GM19023 (cell line): Measurements from ENCODE around the gene ZSCAN10.
"Not testable (repeated sequence)": the region's sequence is repeated elsewhere in the genome, so short reads cannot be mapped to it uniquely, and the experiment has no call there.

Experiments
- ATAC-seq: cut with Tn5 transposase; IDR thresholded peaks from one replicate; pipeline ENCODE4 v1.9.1; 2021; ENCODE audit warnings: mild to moderate bottlenecking, moderate library complexity; ENCODE audit not compliant: unreplicated experiment

The ZSCAN10 gene

DNA sequence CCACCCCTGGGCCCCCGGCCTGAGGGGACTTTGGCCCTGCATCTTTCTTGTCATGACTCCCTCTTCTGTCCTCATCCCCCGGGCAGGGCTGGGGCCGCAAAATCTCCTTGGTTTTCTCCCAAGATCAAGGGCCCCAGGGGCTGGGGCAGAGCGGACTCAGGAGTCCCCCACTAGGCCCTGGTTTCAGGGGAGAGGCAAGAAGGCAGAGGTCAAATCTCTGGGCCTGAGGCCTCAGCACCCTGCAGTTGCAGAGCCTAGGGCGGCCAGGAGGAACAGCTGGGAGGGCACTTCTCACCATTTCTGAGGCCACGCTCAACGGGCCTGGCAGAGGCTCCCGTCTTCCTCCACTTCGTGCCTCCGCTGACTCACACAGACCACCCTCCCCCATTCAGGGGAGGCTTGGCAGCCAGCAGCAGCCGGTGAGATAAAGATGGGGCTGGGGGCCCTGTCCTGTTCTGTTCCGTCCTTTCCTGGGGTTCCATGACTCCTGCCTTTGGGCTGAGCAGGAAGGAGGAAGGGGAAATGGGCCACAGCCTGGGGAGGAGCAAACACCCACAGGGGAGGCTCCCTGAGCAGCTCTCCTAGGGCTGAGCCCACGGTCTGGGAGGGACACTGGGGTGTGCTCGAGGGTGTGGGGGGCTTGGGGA is 12.4 kb downstream of the ZSCAN10 start:
- no peak for ATAC-seq

DNA sequence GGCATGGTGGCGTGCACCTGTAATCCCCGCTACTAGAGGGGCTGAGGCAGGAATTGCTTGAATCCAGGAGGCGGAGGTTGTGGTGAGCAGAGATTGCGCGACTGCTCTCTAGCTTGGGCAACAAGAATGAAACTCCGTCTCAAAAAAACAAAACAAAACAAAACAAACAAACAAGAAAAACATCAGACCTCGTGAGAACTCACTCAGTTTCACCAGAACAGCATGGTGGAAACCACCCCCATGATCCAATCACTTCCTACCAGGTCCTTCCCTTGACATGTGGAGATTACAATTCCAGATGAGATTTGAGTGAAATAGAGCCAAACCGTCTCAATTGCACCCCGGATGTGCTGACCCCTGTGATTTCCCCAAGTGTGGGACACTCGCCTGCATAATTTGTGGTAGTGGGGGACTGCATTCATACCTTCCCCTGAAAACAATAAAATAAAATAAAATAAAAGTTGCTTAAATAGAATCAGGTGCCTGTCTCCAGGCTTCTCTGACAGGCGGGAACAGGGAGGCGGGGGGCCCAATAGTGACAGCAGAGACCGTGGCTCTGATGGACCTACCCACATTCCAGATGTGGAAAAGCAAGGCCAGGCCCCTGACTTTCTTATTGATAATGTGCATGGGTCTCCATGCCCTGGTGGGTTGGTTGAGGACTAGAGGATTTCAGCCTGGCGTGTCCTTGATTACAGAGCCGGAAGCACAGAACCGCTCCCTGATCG is 13.1 kb downstream of the ZSCAN10 start:
- ATAC-seq, result no peak

DNA sequence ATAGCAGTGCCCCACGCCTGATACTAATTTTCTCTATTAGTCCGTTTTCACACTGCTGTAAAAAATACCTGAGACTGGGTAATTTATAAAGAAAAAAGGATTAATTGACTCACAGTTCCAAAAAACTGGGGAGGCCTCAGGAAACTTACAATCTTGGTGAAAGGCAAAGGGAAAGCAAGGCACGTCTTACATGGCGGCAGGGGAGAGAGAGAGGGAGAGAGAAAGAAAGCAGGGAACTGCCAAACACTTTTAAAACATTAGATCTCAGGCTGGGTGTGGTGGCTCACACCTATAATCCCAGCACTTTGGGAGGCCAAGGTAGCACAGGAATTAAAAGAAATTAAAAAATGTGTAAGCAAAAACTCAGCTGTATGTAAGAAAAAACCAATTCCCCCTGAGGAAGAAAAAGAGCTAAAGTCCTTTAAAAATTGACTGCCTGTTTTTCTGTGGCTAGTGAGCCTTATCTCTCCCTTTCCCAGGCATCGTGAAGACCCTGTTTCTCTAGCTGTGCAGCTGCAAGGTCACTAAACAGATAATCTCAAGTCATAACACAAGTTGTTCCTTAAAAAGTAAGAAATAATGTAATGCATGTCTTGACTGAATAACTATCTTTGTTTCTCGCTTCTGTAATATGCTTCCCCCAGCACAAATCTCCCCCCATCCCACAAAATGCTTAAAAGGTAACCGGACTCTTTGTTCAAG is 14.0 kb downstream of the ZSCAN10 start:
- ATAC-seq, result no peak

DNA sequence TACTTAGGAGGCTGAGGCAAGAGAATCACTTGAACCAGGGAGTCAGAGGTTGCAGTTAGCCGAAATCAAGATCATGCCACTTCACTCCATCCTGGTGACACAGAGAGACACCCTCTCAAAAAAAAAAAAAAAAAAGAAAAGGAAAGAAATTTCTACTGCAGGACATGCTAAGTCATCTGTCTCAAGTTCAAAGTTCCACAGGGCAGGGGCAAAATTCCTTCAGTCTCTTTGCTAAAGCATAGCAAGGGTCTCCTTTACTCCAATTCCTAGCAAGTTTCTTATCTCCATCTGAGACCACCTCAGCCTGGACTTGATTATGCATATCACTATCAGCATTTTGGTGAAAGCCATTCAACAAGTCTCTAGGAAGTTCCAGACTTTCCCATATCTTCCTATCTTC is 14.6 kb downstream of the ZSCAN10 start:
- ATAC-seq, result no peak

DNA sequence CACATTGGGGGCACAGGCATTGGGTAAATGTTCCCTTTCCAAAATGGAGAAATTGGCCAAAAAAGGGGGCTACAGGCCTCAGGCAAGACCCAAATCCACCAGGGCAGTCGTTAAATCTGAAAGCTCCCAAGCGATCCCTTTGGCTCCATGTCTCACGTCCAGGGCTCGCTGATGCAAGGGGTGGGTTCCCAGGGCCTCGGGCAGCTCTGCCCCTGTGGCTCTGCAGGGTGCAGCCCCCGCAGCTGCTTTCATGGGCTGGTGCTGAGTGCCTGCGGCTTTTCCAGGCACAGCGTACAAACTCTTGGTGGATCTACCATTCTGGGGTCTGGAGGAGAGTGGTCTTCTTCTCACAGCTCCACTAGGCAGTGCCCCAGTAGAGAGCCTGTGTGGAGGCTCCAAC is 15.7 kb downstream of the ZSCAN10 start:
- ATAC-seq, result not testable (repeated sequence)

DNA sequence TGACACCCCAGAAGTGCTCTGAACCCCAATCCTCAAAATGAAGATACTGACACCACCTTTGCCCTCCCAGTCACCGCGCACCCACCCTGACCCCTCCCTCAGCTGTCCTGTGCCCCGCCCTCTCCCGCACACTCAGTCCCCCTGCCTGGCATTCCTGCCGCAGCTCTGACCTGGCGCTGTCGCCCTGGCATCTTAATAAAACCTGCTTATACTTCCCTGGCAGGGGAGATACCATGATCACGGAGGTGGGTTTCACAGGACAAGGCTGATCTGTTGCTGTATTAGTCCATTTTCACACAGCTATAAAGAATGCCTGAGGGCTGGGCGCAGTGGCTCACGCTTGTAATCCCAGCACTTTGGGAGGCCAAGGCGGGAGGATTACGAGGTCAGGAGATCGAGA is 17.1 kb downstream of the ZSCAN10 start:
- ATAC-seq, result not testable (repeated sequence)

DNA sequence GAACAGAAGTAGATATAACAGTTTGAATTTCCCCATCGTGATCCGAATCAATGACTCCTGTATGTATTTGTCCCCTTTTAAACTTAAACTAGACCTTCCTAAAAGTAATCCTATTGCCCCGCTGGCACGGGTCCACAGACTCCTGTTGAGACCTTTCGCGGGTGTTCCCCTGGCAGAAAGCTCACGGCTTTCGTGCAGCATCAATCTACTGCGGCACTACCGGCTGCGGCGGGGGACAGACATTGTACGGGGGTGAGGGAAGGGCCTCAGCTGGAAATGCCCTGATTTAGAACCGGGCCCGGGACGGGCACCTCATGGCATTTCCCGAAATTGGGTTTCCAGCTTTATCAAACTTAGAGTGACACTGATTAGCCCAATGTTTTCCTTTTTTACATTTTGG is 19.1 kb downstream of the ZSCAN10 start:
- no peak for ATAC-seq

DNA sequence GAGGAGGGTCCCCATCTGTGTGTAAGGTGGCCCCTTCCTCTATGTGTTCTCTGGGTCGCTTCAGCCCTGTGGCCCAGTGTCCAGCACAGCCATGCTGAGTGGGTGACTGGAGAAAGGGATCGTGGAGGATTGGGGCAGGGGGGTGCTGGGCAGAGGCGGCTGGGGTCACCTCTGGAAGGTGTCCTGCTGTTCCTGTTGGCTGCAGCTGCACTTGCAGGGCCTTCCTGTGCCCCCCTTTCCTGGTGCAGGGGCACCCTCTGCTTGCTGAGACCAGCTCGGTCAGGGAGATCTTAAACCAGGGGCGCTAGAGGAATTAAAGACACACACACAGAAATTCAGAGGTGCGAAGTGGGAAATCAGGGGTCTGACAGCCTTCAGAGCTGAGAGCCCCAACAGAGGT is 22.5 kb downstream of the ZSCAN10 start:
- ATAC-seq, result no peak

DNA sequence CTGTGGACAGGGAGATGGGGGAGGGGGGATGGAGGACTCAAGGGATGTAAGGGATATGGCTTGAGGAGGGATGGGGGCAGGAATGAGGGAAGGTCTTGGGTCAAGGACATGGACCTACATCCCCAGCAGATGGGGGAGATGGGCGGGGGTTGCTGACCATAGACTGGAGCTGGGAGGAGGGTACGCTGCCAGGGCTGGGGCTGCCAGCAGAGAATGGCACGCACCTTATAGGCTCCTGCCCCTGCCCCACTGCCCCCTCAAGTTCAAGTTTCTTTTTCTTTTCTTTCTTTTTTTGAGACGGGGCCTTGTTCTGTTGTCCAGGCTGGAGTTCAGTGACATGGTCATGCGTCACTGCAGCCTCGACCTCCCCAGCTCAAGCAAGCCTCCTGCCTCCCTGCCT is 23.1 kb downstream of the ZSCAN10 start:
- ATAC-seq, result not testable (repeated sequence)

DNA sequence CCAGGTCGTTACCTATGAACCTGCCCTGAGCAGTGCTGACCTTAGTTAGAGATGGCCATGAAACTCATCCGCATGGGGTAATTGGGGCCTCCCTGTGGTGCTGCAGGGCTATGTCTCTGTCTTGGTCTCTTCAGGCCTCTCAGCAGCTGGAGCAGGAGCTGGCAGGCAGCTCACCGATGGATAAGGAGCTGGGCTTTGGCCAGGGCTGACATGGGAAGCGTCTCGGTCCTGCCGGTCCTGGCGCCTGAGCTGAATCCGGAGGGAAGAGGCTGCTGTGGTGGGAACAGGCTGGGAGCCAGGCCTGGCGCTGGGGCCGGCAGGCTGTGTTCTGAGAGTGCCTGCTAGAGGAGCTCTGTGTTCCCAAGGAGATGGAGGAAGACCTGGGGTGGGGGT is 23.6 kb downstream of the ZSCAN10 start:
- no peak for ATAC-seq

DNA sequence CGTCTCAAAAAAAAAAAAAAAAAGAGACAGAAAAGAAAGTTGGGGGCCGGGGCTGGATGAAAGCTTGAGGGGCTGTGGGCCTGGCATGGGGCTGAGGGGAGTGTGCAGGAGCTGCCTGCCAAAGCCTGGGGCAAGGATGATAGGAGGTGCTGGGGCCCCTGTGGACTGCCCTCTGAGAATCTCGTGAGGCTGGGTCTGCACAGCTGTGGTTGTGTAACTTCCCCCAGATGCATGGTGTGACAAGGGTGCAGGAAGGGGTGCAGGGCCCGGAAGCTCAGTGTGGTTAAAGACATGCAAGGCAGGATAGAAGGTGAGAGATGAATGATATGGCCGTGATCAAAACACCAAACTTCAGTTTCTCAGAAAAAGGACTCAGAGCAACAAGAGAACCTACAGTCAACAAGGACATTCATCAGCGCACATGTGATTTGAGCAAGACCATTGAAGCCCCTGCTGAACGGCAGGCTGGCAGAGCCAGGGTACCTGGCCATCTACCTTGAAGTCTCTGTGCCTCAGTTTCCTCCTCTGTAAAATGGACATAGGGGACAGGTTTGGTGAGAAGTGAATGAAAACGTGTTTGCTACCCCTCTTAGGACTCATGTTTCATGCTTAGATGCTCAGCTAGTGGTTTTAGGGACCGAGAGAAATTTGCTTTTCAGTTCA is 24.1 kb downstream of the ZSCAN10 start:
- peak; percentile 74 for ATAC-seq

DNA sequence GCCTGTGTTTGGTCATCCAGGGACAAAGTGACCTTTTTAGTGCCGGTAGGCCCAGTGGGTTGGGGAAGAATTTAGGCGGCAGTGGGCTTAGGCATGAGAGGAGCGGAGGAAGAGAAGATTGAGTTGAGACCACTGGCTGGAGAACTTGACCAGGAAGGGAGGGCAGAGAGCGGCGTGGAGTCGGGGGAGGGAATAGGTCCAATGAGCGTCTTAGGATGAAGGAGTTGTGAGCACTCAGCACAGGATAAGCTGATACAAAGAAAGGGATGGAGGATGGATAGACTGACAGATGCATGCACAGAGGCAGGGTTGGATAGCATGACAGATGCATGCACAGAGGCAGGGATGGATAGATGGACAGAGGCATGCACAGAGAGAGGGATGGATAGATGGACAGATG is 25.6 kb downstream of the ZSCAN10 start:
- no peak for ATAC-seq

DNA sequence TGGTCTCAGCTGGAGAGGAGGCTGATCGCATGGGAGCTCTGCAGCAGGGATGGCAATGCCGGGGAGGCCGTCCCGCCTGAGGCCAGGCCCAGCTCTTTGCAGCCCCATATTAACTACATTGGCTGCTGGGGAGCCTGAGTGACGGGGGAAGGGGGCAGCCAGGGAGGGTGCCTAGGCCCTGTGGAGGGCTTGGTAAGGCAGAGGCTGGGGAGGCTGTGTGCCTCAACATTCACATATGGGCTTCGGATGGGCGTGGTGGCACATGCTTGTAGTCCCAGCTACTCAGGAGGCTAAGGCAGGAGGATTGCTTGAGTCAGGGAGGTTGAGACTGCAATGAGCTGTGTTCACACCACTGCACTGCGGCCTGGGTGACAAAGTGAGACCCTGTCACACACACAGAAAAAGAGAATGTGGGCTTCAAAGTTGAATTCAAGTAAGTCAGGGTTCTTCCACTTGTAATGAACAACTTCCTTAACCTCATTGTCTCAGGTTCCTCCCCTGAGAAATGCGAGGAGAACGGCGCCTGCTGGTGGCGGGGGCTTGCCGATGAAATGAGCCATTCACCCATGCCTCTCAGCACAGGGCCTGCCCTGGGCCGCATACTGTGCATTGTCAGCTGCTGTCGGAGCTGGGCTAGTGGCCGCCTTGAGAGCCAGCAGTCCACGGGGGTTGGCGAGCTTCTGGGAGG is 26.4 kb downstream of the ZSCAN10 start:
- ATAC-seq, result not testable (repeated sequence)

DNA sequence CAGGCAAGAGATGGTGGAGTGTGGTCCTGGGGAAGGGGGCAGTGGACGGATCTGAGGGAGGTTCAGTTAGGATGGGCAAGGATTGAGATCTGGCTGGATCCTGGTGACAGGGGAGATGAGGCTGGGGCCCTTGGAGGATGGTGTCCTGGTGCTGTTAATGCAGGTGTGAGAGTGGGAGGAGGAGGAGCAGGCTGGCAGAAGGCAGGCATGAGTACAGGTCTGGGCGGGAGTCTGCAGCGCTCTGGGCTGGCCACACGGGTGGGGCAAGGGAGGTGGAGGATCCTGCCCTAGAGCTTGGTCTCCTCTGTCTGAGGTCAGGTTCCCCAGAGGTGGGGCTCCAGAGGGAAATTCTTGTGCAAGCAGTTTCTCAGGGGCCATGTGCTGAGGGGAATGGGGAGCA is 26.9 kb downstream of the ZSCAN10 start:
- not testable (repeated sequence) for ATAC-seq

DNA sequence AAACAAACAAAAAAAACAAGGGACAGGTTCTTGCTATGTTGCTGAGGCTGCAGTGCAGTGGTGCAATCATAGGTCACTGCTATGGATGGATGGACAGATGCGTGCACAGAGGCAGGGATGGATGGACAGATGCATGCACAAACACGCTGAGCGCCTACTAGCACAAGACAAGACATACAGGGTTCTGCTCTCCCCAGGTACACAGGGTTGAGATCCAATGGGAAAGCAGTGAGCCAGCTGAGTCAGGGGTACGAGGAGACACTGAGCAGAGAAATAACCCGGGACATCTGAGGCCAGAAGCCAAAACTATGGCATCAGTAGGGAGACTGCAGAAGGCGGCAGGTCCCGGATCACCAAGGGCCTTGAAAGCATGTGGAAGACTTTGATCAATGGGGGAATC is 27.4 kb downstream of the ZSCAN10 start:
- no peak for ATAC-seq

DNA sequence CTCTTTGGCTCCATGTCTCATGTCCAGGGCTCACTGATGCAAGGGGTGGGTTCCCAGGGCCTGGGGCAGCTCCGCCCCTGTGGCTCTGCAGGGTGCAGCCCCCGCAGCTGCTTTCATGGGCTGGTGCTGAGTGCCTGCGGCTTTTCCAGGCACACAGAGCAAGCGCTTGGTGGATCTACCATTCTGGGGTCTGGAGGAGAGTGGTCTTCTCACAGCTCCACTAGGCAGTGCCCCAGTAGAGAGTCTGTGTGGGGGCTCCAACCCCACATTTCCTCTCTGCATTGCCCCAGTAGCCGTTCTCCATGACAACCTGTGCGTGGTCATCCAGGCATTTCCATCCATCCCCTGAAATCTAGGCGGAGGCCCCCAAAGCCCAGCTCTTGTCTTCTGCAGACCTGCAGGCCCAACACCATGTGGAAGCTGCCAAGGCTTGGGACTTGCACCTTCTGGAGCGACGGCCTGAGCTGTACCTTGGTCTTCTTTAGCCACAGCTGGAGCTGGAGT is 28.4 kb downstream of the ZSCAN10 start:
- ATAC-seq, result no peak

DNA sequence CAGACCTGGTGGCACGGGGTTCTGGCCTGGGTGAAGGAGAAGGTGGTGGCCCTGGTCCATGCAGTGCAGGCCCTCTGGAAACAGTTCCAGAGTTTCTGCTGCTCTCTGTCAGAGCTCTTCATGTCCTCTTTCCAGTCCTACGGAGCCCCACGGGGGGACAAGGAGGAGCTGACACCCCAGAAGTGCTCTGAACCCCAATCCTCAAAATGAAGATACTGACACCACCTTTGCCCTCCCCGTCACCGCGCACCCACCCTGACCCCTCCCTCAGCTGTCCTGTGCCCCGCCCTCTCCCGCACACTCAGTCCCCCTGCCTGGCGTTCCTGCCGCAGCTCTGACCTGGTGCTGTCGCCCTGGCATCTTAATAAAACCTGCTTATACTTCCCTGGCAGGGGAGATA is 29.9 kb downstream of the ZSCAN10 start:
- not testable (repeated sequence) for ATAC-seq

DNA sequence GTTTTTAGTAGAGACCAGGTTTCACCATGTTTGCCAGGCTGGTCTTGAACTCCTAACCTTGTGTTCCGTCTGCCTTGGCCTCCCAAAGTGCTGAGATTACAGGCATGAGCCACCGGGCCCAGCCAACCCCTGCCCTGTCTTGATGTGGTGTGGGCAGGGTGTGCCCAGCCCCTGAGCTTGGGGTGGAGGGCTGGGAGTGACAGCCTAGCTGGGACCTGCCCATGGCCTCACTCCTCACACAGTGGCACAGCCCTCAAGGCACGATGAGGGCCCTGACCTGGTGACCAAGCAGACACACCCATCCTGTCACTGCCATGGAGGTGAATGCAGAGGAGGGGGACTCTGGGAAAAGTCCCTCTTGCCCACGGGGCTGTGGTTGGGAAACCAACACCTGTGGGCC is 30.6 kb downstream of the ZSCAN10 start:
- ATAC-seq, result no peak

DNA sequence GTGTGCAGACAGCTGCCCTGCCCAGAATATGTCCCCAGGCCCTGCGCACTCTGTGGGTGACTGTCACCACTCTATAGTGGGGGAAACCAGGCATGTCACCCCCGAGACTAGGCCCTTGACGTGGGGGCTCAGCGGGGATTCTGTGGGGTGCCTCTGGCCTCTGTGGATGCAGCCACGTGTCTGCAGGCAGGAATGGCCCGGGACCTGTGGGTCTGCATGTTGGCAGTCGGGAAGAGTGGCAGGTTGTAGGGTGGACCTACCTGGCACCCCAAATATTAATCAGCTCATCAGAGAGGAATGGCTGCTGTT is 32.7 kb downstream of the ZSCAN10 start:
- ATAC-seq, result no peak

DNA sequence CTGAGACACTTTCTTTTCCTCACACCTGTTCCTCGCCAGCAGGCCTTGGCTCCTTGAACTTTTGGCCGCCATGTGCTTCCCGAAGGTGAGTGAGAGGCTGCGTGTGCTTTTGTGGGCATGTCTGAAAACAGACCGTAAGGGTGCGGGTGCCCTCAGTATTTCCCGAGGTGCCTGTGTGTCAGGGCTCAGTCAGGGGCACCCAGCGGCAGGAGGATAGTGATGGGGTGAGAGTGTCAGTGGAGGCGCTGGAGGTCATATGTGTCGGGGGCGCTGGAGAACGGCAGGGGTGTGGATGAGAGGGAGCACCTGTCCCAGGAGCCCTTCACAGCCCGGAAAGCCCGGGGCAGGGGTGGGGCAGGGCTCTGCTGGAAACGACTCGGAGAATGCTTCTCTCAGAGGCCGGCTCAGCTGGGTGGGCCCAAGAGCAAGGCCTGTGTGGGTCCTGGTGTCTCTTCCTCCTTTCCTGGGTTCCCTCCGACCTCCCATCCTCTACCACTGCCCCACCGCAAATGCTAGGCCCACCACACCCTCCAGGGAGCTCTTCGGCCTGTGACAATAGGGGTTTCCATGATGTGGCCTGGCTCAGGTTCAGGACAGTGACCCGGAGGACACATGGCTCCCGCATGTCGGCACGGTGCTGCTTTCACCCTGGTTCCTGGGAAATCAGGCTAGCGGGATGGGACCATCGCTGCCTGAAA is 33.2 kb downstream of the ZSCAN10 start:
- no peak for ATAC-seq
